ENCODE results near the gene IRF4.

Gene IRF4

DNA sequence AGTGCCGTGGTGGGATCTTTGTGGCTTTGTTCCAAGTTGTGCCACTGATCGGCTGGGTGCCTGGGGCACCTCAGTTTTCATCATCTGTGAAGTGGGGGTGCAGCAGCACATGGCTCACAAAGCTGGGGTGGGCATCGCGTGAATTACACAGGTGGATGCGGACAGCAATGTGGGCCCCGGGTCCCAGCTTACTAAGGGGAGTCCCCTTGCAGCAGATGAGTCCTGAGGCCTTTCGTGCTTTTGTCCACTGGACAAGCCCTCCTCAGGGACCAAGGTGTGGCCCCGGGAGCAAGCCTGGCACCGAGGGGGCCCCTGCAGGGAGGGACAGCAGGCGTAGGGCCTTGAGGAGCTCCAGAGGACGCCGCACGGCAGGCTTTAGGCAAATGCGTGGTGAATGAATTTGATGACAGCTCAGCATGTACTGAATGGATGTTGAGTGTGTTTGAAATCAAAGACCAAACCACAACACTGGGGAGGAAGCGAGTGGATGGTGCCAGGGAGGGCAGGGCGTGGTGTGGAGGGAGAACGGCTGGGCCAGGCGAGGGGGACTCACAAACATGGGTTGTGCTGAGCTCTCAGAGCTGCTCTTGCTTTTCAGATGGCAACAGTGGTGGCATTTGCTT, 53.2 kb downstream of the IRF4 start:
- no peak for DNase-seq (ENCODE audit: low read depth)

DNA sequence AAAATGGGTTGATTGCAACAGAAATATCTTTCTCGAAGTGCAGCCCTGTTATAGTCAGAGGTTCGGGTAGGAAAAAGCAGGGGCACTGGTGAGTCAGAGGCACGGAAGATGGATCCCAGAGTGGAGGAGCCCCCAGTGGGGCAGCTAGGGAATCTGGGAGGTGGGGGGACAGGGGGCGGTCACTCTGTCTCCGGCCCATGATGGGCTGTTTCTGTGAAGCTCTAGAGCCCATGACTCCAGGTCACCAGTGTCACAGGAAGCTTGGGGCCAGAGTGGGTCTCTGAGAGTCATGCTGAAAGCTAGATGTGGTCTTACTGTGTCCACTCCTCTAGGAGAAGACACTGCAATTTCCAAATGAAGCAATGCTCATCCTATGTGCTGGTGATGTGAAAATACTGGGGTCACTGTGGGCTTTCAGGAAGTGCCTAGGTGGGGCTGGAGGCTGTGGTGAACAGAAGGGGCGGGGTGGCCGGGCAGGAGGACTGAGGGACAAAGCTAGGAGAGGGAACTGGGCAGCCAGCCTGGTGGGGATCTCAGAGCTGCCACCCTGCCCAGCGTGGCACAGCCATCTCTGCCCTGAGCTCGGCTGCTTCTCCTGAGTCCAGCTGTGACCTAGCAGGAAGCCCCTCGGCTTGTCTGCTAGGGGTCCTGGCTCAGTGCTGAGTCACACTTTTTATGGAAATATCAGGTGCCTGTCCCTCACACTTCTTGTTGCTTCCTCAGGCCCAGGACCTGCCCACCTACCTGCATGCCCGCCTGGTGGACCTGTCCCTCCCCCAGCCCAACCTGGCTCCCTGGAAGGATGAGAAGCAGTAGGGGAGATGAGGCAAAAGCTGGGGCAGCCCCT, 54.2 kb downstream of the IRF4 start:
- no peak for DNase-seq (ENCODE audit: low read depth)

DNA sequence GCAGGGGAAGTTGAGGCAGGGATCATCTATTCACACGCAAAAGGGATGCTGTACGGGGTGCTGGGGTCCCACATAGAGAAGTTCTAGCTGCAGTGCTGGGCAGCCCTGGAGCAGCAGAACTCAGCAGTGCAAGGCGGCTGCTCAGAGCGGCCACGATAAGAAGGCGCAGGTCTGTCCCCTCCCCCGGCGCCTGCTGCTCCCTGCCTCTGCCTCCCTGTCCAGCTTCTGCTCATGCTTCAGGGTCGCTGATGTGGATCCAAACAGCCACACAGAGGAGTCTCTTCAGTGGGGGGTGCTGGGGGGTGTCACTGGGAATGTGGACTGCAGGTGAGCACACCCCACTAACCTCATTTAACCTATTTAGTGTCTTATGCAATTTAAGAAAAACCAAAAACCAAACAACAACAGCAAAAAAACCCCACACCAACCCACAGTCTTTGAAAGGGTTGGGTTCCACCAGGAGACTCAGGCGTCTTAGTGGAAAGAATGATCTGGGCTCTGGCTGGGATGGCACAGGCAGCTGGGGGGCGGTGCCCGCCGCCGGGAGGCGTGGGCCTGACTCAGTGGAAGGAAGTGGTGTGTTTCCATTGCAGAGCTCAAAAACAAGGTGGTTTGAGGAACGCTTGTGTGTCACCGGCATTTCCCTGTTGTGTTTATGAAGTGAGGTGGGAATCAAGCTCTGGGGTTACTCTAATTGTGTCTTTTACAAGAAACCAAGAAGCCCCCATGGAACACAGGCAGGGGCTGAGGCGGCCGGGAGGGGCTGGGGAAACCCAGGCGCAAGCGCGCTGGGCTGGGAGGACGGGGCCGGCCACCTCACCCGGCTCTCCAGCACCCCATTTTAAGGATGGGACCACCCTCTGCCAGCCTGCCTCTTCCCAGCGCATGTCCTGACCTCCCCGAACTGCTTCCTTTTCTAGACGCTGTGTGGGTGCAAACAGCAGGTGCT, 55.1 kb downstream of the IRF4 start:
- no peak for DNase-seq (ENCODE audit: low read depth)

DNA sequence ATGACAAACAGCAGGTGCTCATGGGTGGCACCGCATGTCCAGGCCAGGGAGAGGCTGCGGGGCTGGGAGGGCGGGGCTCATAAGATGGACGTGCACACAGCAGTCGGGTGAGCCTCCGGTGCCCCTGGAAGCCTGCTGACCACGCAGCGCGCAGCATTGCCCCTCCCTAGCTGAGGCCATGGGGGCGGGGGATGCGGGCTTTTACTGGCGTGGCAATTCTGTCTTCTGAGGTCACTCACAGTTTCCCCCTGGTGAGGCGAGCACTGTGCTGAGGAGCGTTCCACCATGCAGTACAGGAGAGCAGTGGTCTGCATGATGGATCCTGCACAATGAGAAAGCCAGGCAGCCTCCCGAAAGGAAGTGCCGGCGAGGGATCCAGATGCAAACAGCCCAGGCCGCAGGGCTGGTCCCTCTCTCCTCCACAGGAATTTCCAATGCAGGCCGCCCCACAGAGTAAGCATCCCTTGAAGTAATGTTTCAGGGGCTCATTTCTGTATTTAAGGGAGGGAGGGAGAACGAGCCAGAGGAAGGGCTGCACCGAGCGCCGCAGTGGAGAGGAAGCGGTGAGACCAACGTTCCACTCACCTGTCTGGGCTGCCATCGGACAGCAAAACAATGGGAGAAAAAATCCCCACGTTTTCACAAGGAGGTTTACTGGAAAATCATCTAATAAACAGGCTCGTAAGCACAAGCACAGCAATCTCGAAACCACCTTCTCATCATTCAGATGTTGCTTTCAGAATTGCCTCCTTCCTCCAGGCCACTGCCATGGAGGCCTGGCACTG, 56.0 kb downstream of the IRF4 start:
- DNase-seq (ENCODE audit: low read depth), result no peak

DNA sequence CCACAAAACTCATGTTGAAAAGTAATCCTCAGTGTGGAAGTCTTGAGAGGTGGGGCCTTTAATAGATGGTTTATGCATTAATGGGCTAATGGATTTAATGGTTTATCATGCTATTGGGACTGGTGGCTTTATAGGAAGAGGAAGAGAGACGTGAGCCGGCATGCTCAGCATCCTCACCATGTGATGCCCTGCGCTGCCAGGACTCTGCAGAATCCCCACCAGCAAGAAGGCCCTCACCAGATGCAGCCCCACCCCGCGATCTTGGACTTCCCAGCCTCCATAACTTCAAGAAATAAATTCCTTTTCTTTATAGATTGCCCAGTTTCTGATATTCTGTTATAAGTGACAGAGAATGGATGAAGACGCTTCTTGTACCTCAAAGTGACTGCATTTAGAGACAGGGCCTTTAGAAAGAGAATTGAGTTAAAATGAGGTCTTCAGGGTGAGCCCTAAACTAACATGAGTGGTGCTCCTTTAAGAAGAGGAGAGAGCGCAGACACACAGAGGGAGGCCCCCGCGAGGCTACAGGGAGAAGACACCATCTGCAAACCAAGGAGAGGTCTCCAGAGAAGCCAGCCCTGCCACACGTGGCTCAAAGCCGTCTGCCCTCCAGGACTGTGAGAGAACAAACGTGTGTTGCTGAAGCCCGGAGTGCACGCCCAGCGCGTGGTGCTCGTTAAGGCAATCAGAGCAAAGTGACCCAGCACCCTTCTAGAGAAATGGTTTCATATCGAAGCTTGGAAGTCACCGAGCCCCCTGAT, 56.9 kb downstream of the IRF4 start:
- no peak for DNase-seq (ENCODE audit: low read depth)

DNA sequence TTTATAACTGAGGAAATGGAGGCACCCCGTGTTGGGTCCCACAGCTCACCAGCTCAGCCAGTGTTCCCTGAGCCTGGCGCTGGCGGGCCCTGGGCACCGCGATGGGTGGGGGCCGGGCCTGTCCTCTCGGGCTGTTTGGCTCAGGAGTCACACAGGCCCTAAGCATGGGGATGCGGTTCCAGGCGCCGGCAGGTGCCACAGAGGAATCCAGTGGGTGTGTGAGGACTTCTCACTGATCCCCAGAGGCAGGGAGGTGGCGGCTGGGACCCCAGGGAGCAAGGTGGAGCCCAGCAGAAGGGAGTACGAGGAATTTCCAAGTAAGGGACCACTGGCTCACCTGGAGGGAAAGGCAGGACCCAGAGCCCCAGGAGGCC, 57.5 kb downstream of the IRF4 start:
- no peak for DNase-seq (ENCODE audit: low read depth)

DNA sequence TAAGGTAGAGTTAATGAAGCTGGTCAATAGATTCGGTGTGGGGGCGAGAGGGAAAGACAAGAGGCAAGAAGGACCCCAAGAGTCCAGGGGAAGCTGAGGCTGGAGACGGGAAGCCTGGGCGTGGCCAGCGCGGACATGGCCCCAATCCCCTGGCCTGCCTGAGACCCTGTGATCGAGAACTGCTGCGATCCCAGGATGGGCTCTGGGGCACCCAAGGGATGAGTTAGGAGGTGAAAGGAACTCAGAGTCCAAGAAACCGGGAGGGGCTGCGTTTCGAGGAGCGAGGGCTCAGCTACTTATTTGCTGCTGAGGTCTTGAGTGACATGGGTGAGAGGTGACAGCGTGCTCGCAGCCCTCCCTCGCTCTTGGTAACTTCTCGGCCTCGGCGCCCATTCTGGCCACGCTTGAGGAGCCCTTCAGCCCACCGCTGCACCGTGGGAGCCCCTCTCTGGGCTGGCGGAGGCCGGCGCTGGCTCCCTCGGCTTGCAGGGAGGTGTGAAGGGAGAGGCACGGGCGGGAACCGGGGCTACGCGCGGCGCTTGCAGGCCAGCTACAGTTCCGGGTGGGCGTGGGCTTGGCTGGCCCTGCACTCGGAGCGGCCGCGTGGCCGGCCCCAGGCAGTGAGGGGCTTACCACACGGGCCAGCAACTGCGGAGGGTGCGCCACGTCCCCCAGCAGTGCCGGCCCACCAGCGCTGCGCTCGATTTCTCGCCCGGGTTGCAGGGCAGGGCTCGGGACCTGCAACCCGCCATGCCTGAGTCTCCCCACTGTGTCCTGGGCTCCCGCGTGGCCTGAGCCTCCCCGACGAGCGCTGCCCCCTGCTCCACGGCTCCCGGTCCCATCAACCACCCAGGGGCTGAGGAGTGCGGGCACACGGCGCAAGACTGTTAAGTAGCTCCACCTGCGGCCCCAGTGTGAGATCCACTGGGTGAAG, 58.2 kb downstream of the IRF4 start:
- no peak for DNase-seq (ENCODE audit: low read depth)

DNA sequence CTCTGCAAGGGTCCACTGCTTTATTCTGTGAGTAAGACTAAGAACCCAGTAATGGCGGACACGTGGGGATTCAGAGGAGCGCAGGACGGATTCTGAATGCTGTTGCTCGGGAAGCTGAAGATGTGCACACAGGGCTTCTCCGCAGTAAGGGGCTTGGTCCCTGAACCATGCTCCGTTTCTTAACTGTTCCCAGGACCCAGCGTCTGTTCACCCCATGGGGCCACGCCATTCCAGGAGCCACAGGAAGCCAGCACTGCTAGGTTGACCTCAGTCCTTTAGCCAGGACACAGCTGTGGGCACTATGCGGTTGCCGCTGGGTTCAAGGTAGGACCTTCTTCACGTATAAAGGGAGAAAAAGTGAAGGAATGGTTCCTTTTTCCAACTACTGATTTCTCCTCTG, 59.8 kb downstream of the IRF4 start:
- no peak for DNase-seq (ENCODE audit: low read depth)

DNA sequence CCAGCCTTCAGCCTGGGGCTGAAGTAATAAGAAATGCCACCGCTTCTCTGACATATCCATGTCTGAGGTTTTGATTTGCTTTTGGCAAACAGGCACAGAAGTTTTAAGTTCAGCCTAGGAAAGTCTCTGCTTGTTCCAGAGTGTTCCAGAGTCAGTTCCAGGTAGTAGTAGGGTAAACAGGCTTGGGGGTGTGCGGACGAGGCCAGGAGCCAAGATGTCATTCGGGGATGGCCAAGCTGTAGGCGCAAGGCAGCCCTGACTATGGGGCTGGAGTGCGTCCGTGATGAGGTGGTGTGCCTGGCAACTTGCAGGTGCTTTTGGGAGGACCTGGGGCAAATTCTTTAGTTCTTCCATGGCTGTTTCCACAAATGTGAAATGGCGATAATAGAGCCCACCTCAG, 60.3 kb downstream of the IRF4 start:
- DNase-seq (ENCODE audit: low read depth), result no peak

DNA sequence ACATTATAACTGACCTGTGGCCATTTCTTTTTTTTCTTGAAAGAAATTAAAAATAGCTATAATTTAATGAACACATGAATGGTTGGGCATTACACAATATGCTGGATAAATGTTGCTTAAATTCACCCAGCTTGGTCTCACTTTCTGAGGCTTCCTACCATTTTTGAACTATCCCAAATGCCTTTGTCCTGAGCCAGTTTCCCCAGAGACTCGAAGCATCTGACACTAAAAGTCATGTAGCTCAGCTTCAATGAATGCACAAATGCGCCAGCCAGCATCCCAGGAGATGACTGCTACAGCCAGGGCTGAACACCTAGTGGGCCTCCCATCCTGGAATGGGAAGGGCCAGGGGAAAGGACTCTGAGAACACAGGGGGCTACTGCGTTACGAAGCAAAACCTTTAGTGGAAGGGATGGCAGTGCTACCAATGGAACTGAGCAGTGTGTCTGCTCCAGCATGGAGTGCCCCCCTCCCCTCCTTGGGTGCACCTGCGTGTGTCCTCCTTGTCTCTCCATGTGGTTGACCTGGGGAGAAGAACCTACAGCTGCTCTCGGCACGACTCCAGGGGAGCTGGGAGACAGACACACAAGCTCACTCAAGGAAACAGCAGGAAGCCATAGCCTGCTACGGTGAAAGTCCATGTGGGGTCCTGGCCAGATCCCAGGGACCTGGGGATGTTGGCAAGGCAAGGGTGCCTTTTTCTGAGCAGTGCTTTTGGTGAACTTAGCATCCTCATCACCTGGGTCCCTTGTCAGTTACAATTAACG, 60.9 kb downstream of the IRF4 start:
- DNase-seq (ENCODE audit: low read depth), result peak; percentile 56

DNA sequence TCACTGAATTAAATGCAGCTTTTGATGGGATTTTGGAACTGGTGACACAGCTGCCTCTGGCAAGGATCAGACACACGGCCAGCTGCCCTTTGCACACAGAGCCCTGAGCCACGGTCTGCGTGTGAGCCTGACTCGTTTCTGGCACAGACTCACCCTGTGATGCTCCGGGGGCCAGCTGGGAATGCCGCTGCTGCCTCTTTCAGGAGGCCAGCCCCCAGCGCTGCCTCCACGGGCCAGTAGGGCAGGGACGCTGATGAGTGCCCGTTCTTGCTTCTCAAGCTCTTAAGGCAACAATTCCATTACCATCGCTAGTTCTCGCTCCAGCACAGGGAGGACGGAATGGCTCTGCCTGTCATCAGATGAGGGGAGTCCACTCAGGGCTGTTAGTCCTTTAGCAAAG, 61.6 kb downstream of the IRF4 start:
- no peak for DNase-seq (ENCODE audit: low read depth)

DNA sequence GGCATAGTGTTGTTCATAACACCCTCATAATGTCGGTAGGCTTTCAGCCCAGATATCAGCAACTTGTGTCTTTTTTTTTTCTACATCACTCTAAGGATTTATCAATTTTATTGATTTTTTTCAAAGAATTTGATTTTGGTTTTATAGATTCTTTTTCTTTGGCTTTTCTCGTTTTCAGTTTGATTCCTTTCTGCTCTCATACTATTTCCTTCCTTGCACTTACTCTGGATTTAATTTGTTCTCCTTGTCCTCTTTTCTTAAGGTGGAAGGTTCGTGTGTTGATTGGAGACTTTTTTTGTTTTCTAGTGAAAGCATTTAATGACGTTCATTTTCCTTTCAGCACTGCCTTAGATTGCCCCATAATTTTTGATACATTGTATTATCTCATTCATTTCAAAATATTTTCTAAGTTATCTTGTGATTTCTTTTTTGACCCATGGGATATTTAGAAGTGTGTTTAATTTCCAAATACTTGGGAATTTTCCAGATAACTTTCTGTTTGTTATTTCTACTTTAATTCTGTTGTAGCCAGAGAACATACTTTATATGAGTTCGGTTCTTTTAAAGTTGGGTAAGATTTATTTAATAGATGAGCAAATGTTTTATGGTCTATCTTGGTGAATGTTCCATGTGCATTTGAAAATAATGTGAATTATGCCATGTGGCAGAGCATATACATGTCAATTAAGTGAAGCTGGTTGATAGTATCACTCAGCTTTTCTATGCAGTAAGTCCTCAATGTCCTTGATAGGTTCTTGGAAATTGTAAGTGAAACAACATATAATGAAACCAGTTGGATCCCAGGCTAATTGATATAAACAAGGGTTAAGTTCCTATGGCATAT, 62.8 kb downstream of the IRF4 start:
- DNase-seq (ENCODE audit: low read depth), result no peak

DNA sequence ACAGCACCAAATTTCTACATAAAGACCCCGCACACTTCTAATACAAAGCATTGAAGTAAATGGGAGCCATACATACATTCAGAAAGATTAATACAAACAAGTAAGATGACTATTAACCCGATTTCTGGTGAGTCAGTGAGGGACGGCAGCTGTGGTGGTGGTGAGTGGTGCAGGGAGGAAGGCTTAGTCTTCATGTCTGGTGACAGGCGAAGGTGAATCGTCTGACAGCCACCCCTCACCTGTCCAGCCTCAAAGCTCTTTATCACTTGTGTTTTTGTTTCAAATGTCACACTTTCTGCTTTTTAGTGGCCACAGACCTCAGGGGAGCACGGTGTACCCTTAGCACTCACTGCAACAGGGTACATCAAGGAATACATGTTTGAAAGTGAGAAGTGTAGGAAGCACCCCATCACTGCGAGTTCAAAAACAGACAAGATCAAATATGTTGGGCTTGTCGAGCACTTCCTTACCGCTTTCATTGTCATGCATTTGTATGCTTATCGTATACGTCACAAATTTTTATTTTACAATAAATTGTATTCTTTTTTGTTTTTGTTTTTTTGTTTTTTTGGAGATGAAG, 63.5 kb downstream of the IRF4 start:
- DNase-seq (ENCODE audit: low read depth), result no peak

DNA sequence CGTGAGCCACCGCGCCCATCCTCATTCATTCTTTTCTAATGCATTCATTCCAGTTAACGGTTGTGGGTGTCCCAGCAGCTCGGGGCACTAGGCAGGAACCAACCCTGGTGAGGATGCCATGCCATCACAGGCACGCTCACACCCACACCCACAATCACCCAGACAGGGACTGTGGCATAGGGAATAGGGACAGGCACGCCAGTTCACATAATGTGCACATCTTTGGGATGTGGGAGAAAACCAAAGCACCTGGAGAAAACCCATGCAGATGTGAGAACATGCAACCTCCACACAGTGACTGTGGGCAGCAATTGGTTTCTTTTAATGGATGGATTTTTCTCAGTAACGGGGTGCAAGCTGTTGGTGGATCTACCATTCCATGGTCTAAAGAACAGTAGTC, 64.3 kb downstream of the IRF4 start:
- no peak for DNase-seq (ENCODE audit: low read depth)

DNA sequence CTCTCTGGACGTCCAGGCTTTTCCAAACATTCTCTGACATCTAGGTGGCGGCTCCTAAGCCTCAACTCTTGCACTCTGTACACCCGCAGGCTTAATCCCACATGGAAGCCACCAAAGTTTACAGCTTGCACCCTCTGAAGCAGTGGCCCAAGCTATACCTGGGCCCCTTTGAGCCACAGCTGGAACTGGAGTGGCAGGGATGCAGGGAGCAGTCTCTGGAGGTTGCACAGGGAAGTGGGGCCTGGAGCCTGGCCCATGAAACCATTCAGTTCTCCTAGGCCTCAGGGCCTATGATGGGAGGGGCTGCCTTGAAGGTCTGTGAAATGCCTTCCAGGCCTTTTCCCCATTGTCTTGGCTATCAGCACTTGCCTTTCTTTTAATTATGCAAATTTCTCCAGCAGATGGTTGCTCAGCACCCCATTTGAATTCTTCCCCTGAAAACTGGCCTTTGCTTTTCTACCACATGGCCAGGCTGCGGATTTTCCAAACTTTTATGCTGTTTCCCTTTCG, 64.9 kb downstream of the IRF4 start:
- no peak for DNase-seq (ENCODE audit: low read depth)

DNA sequence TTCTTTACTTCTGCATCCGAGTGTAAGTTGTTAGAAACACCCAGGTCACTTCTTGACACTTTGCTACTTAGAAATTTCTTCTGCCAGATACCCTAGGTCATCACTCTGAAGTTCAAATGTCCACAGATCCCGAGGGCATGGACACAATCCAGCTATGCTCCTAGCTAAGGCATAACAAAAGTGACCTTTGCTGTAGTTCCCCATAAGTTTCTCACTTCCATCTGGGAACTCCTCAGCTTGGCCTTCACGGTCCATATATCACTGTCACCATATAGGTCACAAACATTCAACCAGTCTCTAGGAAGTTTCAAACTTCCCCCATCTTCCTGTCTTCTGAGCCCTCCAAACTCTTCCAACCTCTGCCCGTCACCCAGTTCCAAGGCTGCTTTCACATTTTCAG, 65.3 kb downstream of the IRF4 start:
- no peak for DNase-seq (ENCODE audit: low read depth)

Measured in GM04503 (cell line).